GM19099 (cell line): ENCODE data around the gene PTPN1.

ENCODE experiments used
- POLR2A ChIP-seq: IDR thresholded peaks from 3 replicates; pipeline ENCODE4 v1.6.1; 2011; ENCODE audit warnings: low read depth; ENCODE audit not compliant: insufficient read length; ENCODE audit errors: extremely low read depth

Gene PTPN1

GRCh38 chr20:50496773-50497385 lies 13.3 kb upstream of the PTPN1 start:
- TF ChIP-seq POLR2A: no peak

- no peak for TF ChIP-seq POLR2A
These were observed 12.0 kb upstream of the PTPN1 start for GRCh38 chr20:50498071-50498776.

- no peak for TF ChIP-seq POLR2A
These were observed 10.2 kb upstream of the PTPN1 start for GRCh38 chr20:50499938-50500337.

GRCh38 chr20:50501972-50502745 lies 8.0 kb upstream of the PTPN1 start:
- TF ChIP-seq POLR2A: no peak

- TF ChIP-seq POLR2A: no peak
These were observed 5.9 kb upstream of the PTPN1 start for GRCh38 chr20:50504231-50504823.

- TF ChIP-seq POLR2A: no peak
These were observed 4.0 kb upstream of the PTPN1 start for GRCh38 chr20:50506270-50506579.

- no peak for TF ChIP-seq POLR2A
These were observed 1.9 kb upstream of the PTPN1 start for GRCh38 chr20:50508171-50508755.

- TF ChIP-seq POLR2A: no peak
These were observed 741 bp downstream of the PTPN1 start for GRCh38 chr20:50510706-50511542.

- TF ChIP-seq POLR2A: no peak
These were observed 2.1 kb downstream of the PTPN1 start for GRCh38 chr20:50512323-50512722.

- no peak for TF ChIP-seq POLR2A
These were observed 3.2 kb downstream of the PTPN1 start for GRCh38 chr20:50513169-50514034.

- TF ChIP-seq POLR2A: peak; percentile 7
These were observed 3.8 kb downstream of the PTPN1 start for GRCh38 chr20:50514035-50514337.

- peak; percentile 33 for TF ChIP-seq POLR2A
These were observed 4.6 kb downstream of the PTPN1 start for GRCh38 chr20:50514750-50515149.

- TF ChIP-seq POLR2A: no peak
These were observed 5.4 kb downstream of the PTPN1 start for GRCh38 chr20:50515471-50516106.
